Gastrocnemius medialis (tissue), 4 donors: ENCODE results near the gene WHRN. TPM values are rescaled to one million over a fixed set of nuclear protein-coding genes. Genes with fewer than 3 reads are reported as not detected.

Source experiments
- ATAC-seq, 2 donors: fragments of 150-250 bp; one replicate each; pipeline ENCODE4 v1.9.1; 2016
- DNase-seq, 2 donors: peaks; one replicate each; pipeline ENCODE4 v3.0.0-alpha.2; 2019
- H3K27ac ChIP-seq, 4 donors: fragments of 200-600 bp; sonication (generic); 1 replicate in 1 of 4; 2 replicates in 3 of 4; pipeline ENCODE4 v1.5.1; 2016 to 2018; ENCODE audit warnings: mild to moderate bottlenecking in 2 of 4, moderate library complexity in 1 of 4
- H3K27me3 ChIP-seq, 3 donors: fragments of 200-600 bp; sonication (generic) in 2 of 3; 1 replicate in 1 of 3; 2 replicates in 2 of 3; pipeline versions ENCODE4 v1.5.1 to v1.6.0; 2016 to 2019; ENCODE audit warnings: mild to moderate bottlenecking in 1 of 3, moderate library complexity in 1 of 3
- H3K36me3 ChIP-seq, 2 donors: fragments of 200-600 bp; sonication (generic) in 1 of 2; one replicate each; pipeline ENCODE4 v1.5.1; 2017 to 2018
- H3K4me1 ChIP-seq, 2 donors: fragments of 200-600 bp; sonication (generic) in 1 of 2; one replicate each; pipeline ENCODE4 v1.5.1; 2016 to 2017; ENCODE audit warnings: mild to moderate bottlenecking in 2 of 2
- H3K4me3 ChIP-seq, 4 donors: fragments of 200-600 bp; sonication (generic) in 3 of 4; 1 replicate in 1 of 4; 2 replicates in 3 of 4; pipeline ENCODE4 v1.5.1; 2016 to 2019; ENCODE audit warnings: mild to moderate bottlenecking in 2 of 4
- H3K9me3 ChIP-seq, 3 donors: fragments of 200-600 bp; sonication (generic) in 2 of 3; 1 replicate in 1 of 3; 2 replicates in 2 of 3; pipeline ENCODE4 v1.5.1; 2016 to 2019
- POLR2A ChIP-seq, 2 donors: fragments of 450-650 bp; IDR thresholded peaks; one replicate each; pipeline ENCODE4 v1.6.1; 2017; ENCODE audit warnings: antibody characterized with exemption in 2 of 2, mild to moderate bottlenecking in 2 of 2, moderate library complexity in 2 of 2
- in situ Hi-C, 4 donors: fragments of 200-750 bp; cut with MboI; loops; one replicate each; pipeline versions ENCODE4 v1.15.0 to v1.8.0; 2017; ENCODE audit warnings: low sequenced_read_pairs in 4 of 4
- intact Hi-C: fragments of 100-400 bp; cut with DNase I; formaldehyde crosslinking; loops from one replicate; pipeline ENCODE4 v1.15.1; 2023; ENCODE audit warnings: low total_unique reads
- total RNA-seq, 4 donors: library from RNA; depleted of rRNA; stranded (reverse); fragments of >200 nt; gene quantifications; one replicate each; pipeline versions ENCODE4 v1.1.0 to v1.2.3, GENCODE V29; 2016
- TF ChIP-seq, protein P1 (sequence below), 5 experiments: fragments of 450-650 bp in 3 of 5; fragments of 200-600 bp in 2 of 5; sonication (generic) in 2 of 5; IDR thresholded peaks in 4 of 5; conservative IDR thresholded peaks in 1 of 5; 1 replicate in 4 of 5; 2 replicates in 1 of 5; pipeline ENCODE4 v1.5.1; 2016 to 2019; ENCODE audit warnings: antibody characterized with exemption in 5 of 5, mild to moderate bottlenecking in 3 of 5, moderate library complexity in 3 of 5

Gene WHRN
- total RNA-seq, 4 donors from 2014 or later, result 0.16 to 0.18 TPM; not detected in 2

GRCh38 chr9:114407889-114408288, 97.4 kb downstream of the WHRN start:
- Histone ChIP-seq H3K27me3 (no peaks in the 10 kb centered on the region), H3K36me3 (no peaks in the 10 kb centered on the region), H3K4me3 (no peak overlapping the region), H3K4me1 (no peaks in the 10 kb centered on the region), H3K9me3 (no peaks in the 10 kb centered on the region), H3K27ac (no peak overlapping the region)
- intact Hi-C loops (loop anchor here (10.0 kb wide), 3 partner anchors 77 to 1117 kb away; no protein-coding TSS in a partner anchor), in situ Hi-C loops (loop anchor here (5.0 to 25.0 kb wide), 5 partner anchors 187 to 607 kb away; partner anchors contain the start of gene TEX53 (in 1 of the 4))
- TF ChIP-seq POLR2A (IDR thresholded peaks at IDR 0.05), result no peak
- TF ChIP-seq, protein P1, sequence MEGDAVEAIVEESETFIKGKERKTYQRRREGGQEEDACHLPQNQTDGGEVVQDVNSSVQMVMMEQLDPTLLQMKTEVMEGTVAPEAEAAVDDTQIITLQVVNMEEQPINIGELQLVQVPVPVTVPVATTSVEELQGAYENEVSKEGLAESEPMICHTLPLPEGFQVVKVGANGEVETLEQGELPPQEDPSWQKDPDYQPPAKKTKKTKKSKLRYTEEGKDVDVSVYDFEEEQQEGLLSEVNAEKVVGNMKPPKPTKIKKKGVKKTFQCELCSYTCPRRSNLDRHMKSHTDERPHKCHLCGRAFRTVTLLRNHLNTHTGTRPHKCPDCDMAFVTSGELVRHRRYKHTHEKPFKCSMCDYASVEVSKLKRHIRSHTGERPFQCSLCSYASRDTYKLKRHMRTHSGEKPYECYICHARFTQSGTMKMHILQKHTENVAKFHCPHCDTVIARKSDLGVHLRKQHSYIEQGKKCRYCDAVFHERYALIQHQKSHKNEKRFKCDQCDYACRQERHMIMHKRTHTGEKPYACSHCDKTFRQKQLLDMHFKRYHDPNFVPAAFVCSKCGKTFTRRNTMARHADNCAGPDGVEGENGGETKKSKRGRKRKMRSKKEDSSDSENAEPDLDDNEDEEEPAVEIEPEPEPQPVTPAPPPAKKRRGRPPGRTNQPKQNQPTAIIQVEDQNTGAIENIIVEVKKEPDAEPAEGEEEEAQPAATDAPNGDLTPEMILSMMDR (IDR thresholded peaks at IDR 0.05 in 4 of 5, conservative IDR thresholded peaks at IDR 0.05 in 1 of 5), result no peak
- no peak for DNase-seq
- no peak for ATAC-seq

DNA sequence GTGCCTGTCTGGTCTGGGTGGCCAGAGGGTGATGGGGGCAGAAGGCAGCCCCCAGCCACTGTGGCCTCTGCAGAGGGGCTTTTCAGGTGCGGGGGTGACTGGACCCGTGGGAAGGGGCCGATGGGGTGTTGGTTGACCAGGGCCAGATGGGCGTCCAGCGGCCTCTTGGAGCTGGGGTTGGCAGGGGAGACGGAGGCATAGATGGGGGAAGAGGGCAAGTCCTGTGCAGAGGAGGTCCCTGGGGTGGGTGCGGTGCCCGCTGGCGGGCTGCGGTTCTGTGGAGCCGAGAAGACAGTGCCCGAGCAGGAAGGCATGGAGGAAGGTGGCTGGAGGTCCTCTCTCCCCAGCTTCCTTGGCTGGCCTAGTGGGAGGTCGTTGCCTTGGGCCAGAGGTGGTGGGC, 98.8 kb downstream of the WHRN start:
- DNase-seq, result no peak
- Histone ChIP-seq H3K36me3 (no peaks in the 10 kb centered on the region), H3K27me3 (no peaks in the 10 kb centered on the region), H3K4me1 (no peaks in the 10 kb centered on the region), H3K9me3 (no peaks in the 10 kb centered on the region), H3K4me3 (no peak overlapping the region), H3K27ac (no peak overlapping the region)
- in situ Hi-C loops (loop anchor here (5.0 to 25.0 kb wide), 5 partner anchors 188 to 608 kb away; partner anchors contain the start of gene TEX53 (in 1 of the 4)), intact Hi-C loops (loop anchor here (10.0 kb wide), 3 partner anchors 78 to 1118 kb away; no protein-coding TSS in a partner anchor)
- TF ChIP-seq POLR2A (IDR thresholded peaks at IDR 0.05), result no peak
- TF ChIP-seq, protein P1 (IDR thresholded peaks at IDR 0.05 in 4 of 5, conservative IDR thresholded peaks at IDR 0.05 in 1 of 5), result no peak
- no peak for ATAC-seq

DNA sequence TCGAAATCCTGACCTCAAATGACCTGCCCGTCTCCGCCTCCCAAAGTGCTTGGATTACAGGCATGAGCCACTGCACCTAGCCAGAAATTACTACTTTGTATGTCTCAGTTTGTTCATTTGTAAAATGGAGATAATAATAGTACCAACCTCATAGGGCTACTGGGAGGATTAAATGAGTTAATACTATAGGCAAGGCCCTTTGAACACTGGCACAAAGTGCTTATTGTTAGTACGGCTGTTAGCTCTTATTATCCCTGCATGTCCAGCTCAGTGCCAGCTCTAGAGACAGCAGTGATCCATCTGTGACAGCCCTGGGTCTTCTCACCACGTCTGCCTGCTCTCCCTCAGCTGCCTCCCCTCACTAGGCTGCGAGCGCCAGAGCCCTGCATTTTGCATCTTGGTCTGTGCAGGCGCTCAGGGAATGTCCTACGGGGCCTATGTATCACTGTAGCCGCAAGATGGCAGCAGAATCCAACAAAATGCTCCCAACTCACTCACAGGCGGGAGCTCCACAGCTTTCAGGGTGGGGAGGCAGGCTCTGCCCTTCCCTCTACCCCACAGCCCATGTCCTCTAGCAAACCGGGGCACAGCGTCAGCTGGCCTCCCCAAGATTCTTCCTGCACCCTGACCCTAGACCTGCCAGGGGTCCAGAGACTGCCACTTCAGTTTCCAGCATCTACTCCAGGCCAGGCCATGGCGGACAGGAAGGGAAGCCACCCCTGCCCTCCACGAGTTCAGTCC, 99.8 kb downstream of the WHRN start:
- TF ChIP-seq POLR2A (IDR thresholded peaks at IDR 0.05), result no peak
- TF ChIP-seq, protein P1 (IDR thresholded peaks at IDR 0.05 in 4 of 5, conservative IDR thresholded peaks at IDR 0.05 in 1 of 5), result peak; percentile 62 to 86 (median 74)
- no peak overlapping the region for H3K27ac ChIP-seq
- intact Hi-C loops (loop anchor here (1.0 to 10.0 kb wide), 4 partner anchors 79 to 1119 kb away; no protein-coding TSS in a partner anchor), in situ Hi-C loops (loop anchor here (5.0 to 25.0 kb wide), 5 partner anchors 189 to 609 kb away; partner anchors contain the start of gene TEX53 (in 1 of the 4))
- no peaks in the 10 kb centered on the region for H3K9me3 ChIP-seq
- H3K27me3 ChIP-seq, result no peaks in the 10 kb centered on the region
- H3K36me3 ChIP-seq, result no peaks in the 10 kb centered on the region
- H3K4me3 ChIP-seq, result no peak overlapping the region
- DNase-seq (peak; percentile 38 to 63), ATAC-seq (peak; percentile 95 to 97)
- no peaks in the 10 kb centered on the region for H3K4me1 ChIP-seq

DNA sequence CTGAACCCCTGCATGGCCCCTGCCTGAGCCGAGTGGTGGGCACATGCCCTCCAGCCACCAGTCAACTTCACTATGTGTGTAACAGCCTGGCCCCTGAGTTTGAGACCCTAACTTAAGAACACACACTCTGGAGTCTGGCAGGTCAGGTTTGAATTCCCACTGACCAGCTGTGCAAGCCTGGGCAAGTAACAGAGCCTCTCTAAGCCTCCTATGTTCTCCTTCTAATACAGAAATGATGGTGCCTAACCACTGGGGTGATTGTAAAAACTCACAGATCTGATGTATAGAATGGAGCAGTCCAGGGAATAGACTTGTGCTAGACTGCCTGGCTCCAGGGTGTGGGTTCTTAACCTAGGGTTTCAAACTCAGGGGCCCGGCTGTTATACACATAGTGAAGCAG, 100.7 kb downstream of the WHRN start:
- intact Hi-C loops (loop anchor here (10.0 kb wide), 3 partner anchors 80 to 1120 kb away; no protein-coding TSS in a partner anchor), in situ Hi-C loops (loop anchor here (10.0 to 25.0 kb wide), 4 partner anchors 190 to 610 kb away; partner anchors contain the start of gene TEX53 (in 1 of the 4))
- no peak overlapping the region for H3K27ac ChIP-seq
- no peaks in the 10 kb centered on the region for H3K27me3 ChIP-seq
- TF ChIP-seq, protein P1 (IDR thresholded peaks at IDR 0.05 in 4 of 5, conservative IDR thresholded peaks at IDR 0.05 in 1 of 5), result no peak
- TF ChIP-seq POLR2A (IDR thresholded peaks at IDR 0.05), result no peak
- no peak for ATAC-seq
- no peaks in the 10 kb centered on the region for H3K4me1 ChIP-seq
- H3K4me3 ChIP-seq, result no peak overlapping the region
- no peaks in the 10 kb centered on the region for H3K36me3 ChIP-seq
- DNase-seq, result no peak
- H3K9me3 ChIP-seq, result no peaks in the 10 kb centered on the region
